ENCODE results near the gene C11orf71. TPM values are rescaled to one million over a fixed set of nuclear protein-coding genes. Genes with fewer than 3 reads are reported as not detected.

The C11orf71 gene
- total RNA-seq, 1 experiment from 2014 or later = 6.2 TPM

GRCh38 chr11:114447444-114447843 lies 47.1 kb upstream of the C11orf71 start:
- H3K4me1 ChIP-seq (ENCODE audit: control insufficient read depth, insufficient read depth, low read length) = no peaks in the 10 kb centered on the region
- in situ Hi-C loops (cut with HindIII; ENCODE audit: low pct_unique_long_range_greater_than_20kb, low sequenced_read_pairs) = no loop called here
- POLR2A ChIA-PET = no interaction called here
- DNase-seq (ENCODE audit: low read depth, low spot score) = no peak
- H3K4me3 ChIP-seq (ENCODE audit: low read depth in 2 of 2, low read length in 2 of 2) = no peak overlapping the region
- no peaks in the 10 kb centered on the region for H3K9me3 ChIP-seq (ENCODE audit: control insufficient read depth, insufficient read depth, low read depth, low read length)
- H3K27me3 ChIP-seq (ENCODE audit: control insufficient read depth, insufficient read depth, low read length) = no peaks in the 10 kb centered on the region
- TF ChIP-seq CTCF (IDR thresholded peaks at IDR 0.05) (no peak), SIN3A (IDR thresholded peaks at IDR 0.05; ENCODE audit: borderline replicate concordance, insufficient read depth, low read depth, low read length) (no peak), POLR2AphosphoS5 (IDR thresholded peaks at IDR 0.05; ENCODE audit: low read depth, low read length) (no peak)
- TF ChIP-seq, protein P1, sequence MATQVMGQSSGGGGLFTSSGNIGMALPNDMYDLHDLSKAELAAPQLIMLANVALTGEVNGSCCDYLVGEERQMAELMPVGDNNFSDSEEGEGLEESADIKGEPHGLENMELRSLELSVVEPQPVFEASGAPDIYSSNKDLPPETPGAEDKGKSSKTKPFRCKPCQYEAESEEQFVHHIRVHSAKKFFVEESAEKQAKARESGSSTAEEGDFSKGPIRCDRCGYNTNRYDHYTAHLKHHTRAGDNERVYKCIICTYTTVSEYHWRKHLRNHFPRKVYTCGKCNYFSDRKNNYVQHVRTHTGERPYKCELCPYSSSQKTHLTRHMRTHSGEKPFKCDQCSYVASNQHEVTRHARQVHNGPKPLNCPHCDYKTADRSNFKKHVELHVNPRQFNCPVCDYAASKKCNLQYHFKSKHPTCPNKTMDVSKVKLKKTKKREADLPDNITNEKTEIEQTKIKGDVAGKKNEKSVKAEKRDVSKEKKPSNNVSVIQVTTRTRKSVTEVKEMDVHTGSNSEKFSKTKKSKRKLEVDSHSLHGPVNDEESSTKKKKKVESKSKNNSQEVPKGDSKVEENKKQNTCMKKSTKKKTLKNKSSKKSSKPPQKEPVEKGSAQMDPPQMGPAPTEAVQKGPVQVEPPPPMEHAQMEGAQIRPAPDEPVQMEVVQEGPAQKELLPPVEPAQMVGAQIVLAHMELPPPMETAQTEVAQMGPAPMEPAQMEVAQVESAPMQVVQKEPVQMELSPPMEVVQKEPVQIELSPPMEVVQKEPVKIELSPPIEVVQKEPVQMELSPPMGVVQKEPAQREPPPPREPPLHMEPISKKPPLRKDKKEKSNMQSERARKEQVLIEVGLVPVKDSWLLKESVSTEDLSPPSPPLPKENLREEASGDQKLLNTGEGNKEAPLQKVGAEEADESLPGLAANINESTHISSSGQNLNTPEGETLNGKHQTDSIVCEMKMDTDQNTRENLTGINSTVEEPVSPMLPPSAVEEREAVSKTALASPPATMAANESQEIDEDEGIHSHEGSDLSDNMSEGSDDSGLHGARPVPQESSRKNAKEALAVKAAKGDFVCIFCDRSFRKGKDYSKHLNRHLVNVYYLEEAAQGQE (IDR thresholded peaks at IDR 0.05; ENCODE audit: insufficient read depth in 1 of 2, low read depth in 2 of 2, low read length in 1 of 2) = no peak
- CTCF ChIA-PET = no interaction called here
- ATAC-seq = no peak
- peaks cover 15% of the 10 kb centered on the region; the same call in 1 of the 2 replicates for H3K36me3 ChIP-seq (ENCODE audit: control insufficient read depth, insufficient read depth, low read length)
- peak overlapping the region; percentile 10; the same call in 1 of the 2 replicates for H3K27ac ChIP-seq (ENCODE audit: low read length)
- intact Hi-C loops (cut with micrococcal nuclease; ENCODE audit: unreplicated experiment) = loop anchor here (10.0 kb wide), 1 partner anchor 103 kb away; no protein-coding TSS in a partner anchor
- no TSS peak for BruUV-seq (replicated peaks)

GRCh38 chr11:114442536-114442935 lies 42.2 kb upstream of the C11orf71 start:
- POLR2A ChIA-PET = no interaction called here
- intact Hi-C loops (cut with micrococcal nuclease; ENCODE audit: unreplicated experiment) = loop anchor here (10.0 kb wide), 1 partner anchor 98 kb away; no protein-coding TSS in a partner anchor
- no peaks in the 10 kb centered on the region for H3K27me3 ChIP-seq (ENCODE audit: control insufficient read depth, insufficient read depth, low read length)
- TF ChIP-seq, protein P1 (IDR thresholded peaks at IDR 0.05; ENCODE audit: insufficient read depth in 1 of 2, low read depth in 2 of 2, low read length in 1 of 2) = no peak
- TF ChIP-seq POLR2AphosphoS5 (IDR thresholded peaks at IDR 0.05; ENCODE audit: low read depth, low read length) = no peak
- TF ChIP-seq CTCF (IDR thresholded peaks at IDR 0.05) = no peak
- TF ChIP-seq SIN3A (IDR thresholded peaks at IDR 0.05; ENCODE audit: borderline replicate concordance, insufficient read depth, low read depth, low read length) = no peak
- no peak for TF ChIP-seq TCF7L2 (IDR thresholded peaks at IDR 0.05; ENCODE audit: low read depth, low read length)
- no peaks in the 10 kb centered on the region for H3K9me3 ChIP-seq (ENCODE audit: control insufficient read depth, insufficient read depth, low read depth, low read length)
- CTCF ChIA-PET = no interaction called here
- BruUV-seq (replicated peaks) = no TSS peak
- in situ Hi-C loops (cut with HindIII; ENCODE audit: low pct_unique_long_range_greater_than_20kb, low sequenced_read_pairs) = no loop called here
- ATAC-seq (no peak), DNase-seq (ENCODE audit: low read depth, low spot score) (no peak)
- H3K27ac ChIP-seq (ENCODE audit: low read length) = no peak overlapping the region
- H3K4me1 ChIP-seq (ENCODE audit: control insufficient read depth, insufficient read depth, low read length) = peaks cover 20% of the 10 kb centered on the region
- H3K4me3 ChIP-seq (ENCODE audit: low read depth in 2 of 2, low read length in 2 of 2) = no peak overlapping the region
- H3K36me3 ChIP-seq (ENCODE audit: control insufficient read depth, insufficient read depth, low read length) = no peaks in the 10 kb centered on the region

Data from Panc1 (cell line).